GM18861 (cell line): ENCODE measurements around the gene EVI5.
"Not testable (repeated sequence)": the region's sequence is repeated elsewhere in the genome, so short reads cannot be mapped to it uniquely, and the experiment has no call there.

Experiments
- ATAC-seq: cut with Tn5 transposase; IDR thresholded peaks from one replicate; pipeline ENCODE4 v1.9.1; 2021; ENCODE audit not compliant: unreplicated experiment

Gene EVI5

GRCh38 chr1:92749024-92749634 lies 35.8 kb downstream of the EVI5 start:
- peak; percentile 80 for ATAC-seq

GRCh38 chr1:92748138-92748537 lies 36.8 kb downstream of the EVI5 start:
- no peak for ATAC-seq

DNA sequence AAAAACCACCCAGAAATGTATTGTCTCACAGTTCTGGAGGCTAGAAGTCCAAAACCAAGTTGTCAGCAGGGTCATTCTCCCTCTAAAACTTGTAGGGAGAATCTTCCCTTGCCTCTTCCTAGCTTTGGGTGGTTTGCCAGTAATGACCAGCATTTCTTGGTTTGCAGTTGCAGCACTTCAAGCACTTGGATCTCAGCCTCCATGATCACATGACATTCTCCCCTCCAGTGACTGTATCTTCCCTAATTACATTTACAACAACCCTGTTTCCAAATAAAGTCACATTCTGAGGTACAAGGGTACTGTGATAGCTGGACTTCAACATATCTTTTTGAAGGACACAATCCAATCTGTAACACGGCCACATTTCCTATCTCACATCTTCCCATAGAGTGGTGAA lies 37.2 kb downstream of the EVI5 start:
- no peak for ATAC-seq

GRCh38 chr1:92746255-92746654 lies 38.7 kb downstream of the EVI5 start:
- not testable (repeated sequence) for ATAC-seq

DNA sequence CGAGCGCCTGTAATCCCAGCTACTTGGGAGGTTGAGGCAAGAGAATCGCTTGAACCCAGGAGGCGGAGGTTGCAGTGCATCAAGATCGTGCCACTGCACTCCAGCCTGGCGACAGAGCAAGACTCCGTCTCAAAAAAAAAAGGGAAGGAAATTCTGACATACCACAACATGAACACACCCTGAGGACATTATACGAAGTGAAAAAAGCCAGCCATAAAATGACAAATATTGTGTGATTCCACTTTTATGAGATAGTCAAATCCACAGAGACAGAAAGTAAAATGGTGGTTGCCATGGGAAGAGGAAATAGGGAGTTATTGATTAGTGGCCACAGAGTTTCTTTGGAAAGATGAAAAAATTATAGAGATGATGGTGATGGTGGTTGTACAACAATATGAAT lies 41.7 kb downstream of the EVI5 start:
- no peak for ATAC-seq

DNA sequence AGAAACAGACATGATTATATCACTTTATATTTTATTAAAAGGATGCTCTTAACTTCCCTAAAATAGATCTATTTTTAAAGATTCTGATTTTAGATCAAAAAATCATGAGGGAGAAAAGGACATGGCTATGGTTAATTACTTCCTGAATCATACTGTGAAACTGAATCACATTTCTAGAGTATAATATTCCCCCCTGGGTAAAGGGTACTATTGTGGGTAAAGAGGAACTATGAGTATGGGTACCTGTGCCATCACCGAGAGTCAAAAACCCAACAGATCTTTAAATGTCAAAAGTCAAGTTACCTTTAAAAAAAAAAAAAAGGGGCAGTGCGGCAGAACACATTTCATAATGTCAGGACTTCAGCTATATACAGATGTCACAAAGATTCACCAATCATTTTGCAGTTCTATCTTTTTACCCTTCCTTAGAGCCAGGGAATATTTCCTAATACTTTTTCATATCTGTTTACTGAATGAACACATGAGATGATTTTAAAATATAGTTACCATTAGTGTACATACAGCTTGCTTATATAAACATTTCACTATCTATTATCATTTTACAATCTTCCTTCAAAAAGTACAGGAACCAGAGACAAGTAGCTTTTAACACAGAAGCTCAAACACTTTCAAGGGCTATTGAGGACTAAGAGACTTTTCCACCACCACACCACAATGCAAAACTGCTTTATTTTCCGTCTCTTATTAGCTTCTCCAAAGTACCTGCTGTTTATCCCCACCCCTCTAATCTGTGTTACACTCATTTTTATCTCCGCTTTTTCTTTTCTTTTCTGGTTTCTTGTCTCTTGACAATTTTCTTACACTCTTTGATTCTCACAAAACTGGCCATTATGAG lies 45.0 kb downstream of the EVI5 start:
- no peak for ATAC-seq

GRCh38 chr1:92736395-92736794 lies 48.5 kb downstream of the EVI5 start:
- peak; percentile 57 for ATAC-seq

DNA sequence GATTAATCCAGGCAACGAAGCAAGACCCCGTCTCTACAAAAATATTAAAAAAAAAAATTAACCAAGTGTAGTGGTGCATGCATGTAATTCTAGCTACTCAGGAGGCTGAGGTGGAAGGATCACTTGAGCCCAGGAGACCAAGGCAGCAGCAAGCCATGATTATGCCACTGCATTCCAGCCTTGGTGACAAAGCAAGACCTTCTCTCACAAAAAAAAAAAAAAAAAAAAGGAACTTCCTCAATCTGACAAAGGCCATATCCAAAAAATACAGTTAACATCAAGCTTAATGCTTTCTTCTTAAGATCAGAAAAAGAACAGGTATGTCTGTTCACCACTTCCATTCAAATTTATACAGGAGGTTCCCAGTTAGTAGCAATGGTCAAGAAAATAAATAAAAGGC lies 54.4 kb downstream of the EVI5 start:
- ATAC-seq: no peak

GRCh38 chr1:92728697-92729096 lies 56.2 kb downstream of the EVI5 start:
- ATAC-seq: no peak

- not testable (repeated sequence) for ATAC-seq
Observed at GRCh38 chr1:92723713-92724112, 61.2 kb downstream of the EVI5 start.

GRCh38 chr1:92721886-92722285 lies 63.0 kb downstream of the EVI5 start:
- ATAC-seq: no peak

- not testable (repeated sequence) for ATAC-seq
Observed at GRCh38 chr1:92721157-92721556, 63.8 kb downstream of the EVI5 start.

DNA sequence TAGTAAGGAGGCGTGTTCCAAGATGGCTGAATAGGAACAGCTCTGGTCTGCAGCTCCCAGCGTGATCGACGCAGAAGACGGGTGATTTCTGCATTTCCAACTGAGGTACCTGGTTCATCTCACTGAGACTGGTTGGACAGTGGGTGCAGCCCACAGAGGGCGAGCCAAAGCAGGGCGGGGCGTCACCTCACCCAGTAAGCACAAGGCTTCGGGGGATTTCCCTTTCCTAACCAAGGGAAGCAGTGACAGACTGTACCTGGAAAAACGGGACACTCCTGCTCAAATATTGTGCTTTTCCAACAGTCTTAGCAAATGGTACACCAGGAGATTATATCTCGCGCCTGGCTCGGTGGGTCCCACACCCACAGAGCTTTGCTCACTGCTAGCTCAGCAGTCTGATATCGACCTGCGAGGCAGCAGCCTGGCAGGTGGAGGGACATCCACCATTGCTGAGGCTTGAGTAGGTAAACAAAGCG lies 69.4 kb downstream of the EVI5 start:
- ATAC-seq: not testable (repeated sequence)

DNA sequence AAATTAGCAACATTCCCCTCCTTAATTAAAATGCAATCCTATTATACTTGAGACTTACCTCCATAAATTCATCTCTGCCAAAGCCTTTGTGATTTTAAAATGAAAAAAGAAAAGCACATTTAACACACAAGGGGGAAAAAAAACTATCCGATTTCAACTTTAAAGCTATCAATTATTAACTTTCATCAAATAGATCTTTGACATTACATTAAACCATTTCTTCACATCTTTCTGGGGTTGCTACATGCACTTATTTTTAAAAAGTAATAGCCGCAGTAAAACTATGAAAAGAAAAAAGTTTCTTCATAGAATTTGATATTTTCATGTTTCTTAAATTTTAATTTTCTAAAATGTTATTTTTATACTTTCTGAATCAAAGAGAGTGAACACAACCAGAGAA lies 71.0 kb downstream of the EVI5 start:
- no peak for ATAC-seq

GRCh38 chr1:92711473-92712165 lies 73.3 kb downstream of the EVI5 start:
- no peak for ATAC-seq

GRCh38 chr1:92709738-92710137 lies 75.2 kb downstream of the EVI5 start:
- no peak for ATAC-seq

DNA sequence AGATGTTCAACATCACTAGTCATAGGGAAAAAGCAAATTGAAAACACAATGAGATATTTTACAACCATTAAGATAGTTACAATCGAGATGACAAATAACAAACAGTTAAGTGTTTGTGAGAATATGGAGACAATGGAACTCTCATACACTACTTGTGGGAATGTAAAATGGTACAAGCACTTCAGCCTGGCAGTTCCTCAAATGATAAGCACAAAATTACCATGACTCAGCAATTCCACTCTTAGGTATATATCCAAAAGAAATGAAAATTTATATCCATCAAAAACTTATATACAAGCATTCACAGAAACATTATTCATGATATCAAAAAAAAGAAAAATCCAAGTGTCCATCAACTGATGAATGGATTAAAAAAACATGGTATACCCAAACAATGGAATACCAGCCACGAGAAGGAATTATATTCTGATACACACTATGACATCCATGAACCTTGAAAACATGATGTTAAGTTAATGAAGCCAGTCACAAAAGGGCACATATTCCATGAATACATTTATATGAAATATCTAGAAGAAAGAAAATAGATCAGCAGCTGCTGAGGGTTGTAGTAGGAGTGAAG lies 76.4 kb downstream of the EVI5 start:
- no peak for ATAC-seq

- no peak for ATAC-seq
Observed at GRCh38 chr1:92707709-92708108, 77.2 kb downstream of the EVI5 start.

GRCh38 chr1:92707292-92707691 lies 77.6 kb downstream of the EVI5 start:
- no peak for ATAC-seq

- ATAC-seq: no peak
Observed at GRCh38 chr1:92705446-92705845, 79.5 kb downstream of the EVI5 start.

DNA sequence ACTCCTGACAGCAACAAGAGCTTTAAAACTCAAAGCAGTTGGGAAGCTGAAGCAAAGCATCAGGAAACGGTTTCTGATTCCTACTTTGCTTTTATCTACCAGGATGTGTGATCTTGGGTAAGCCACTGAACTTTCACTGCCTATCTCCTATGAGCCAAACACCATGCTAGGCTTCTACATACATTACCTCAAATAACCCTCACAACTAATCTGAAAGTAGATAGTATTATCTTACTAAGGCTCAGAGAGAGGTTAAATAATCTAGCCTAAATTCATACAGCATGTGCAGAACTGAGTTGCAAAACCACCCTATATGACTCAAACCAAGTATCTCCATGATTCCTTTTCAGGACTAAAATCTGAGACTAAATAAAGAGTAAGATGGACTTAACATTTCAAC lies 83.8 kb downstream of the EVI5 start:
- ATAC-seq: no peak
